Activated CD4-positive, alpha-beta T cell treated with anti-CD3 and anti-CD28 coated beads for 1 hour (primary cell): ENCODE results near the gene CATSPERB.
"Not testable (repeated sequence)": the region's sequence is repeated elsewhere in the genome, so short reads cannot be mapped to it uniquely, and the experiment has no call there.

Source experiments
- DNase-seq: peaks from one replicate; pipeline ENCODE4 v3.0.0-alpha.2; 2020

The CATSPERB gene, protein sequence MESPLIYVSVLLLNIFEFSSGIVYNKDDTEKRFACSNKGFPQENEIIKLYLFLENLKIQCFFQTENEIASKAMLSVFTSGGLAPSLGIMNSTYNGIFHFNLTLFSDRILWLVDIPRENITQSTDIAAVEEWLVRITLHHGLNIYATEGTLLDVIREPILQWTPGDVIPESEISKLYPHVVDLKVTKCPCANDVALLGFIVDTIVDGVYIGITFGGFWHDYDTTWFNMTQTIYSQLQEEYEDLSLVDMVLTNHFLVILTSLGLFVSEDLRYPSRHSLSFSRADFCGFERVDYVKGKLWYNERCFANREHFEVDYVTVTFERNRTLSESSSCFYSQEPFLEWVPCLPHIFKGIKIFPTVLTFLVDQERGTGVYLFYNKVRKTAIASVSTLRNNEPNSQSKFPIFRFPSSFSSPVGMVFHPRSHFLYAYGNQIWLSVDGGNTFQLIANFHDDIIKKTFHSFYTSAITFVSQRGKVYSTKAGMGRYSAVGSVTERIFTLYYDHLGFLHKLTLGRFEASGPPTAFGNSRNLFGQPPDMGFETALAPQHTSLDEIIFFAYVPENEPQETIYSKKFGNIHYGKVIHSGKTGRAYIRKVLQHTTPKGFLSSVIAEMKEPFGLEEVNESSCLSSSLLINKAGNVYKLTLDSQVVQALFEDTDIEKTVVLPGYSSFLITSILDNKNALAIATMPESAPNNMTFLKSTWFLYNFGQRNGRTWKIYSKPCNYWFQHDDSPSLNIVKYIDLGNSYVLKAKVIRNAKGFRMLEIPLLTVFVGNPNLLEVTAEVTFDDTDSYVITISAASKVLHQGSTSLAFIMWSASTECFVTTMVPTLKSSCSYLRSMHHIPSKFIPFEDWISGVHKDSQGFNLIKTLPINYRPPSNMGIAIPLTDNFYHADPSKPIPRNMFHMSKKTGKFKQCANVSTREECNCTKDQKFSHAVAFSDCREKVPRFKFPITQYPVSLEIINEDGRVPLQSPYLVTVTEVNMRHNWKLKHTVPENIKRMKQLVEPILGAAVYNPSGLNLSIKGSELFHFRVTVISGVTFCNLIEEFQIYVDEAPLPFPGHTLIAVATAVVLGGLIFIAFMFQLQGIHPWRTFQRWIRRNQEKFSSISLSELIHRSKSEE

DNA sequence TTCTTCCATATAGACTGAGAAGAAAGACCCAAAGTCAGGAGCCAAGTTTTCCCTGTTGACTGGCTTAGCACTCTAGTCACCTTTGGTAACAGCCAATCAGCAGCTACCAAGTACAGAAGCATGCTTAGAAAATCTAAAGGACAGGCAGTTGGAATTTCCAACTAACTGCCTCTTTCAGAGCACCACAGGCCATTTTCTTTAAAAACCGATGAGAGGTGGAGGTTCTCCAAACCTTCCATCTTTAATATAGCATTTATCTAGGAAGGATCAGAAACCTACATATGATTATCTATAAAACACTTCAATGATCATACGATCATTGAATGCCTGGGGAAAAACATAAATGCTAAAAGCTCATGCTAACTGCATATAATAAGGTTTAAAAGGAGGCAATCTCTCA lies at the start of gene CATSPERB:
Gene CATSPERB (minus strand): TSS at position 101 of the 400 bp plus-strand sequence. CDS start 2,607 bp downstream, outside the sequence.
- DNase-seq, result no peak

DNA sequence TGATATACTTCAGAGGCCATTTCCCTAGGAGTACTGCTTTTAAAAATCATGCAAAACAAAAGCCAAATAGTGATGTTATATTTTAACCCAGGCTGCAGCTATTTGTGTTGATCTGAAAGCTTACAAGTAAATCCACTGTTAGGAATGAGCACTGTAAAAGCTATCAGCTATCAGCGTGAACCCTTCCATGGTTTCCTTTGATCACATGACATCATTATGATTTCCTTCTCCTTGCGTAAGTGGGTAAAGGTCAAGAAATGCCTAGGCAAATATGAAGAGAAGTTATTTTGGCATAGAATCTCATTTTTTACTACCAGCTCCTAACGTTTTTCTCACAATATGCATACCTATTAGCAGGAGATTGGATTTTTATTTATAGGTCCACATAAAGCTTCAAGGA lies 48.6 kb upstream of the CATSPERB start:
- DNase-seq, result no peak

DNA sequence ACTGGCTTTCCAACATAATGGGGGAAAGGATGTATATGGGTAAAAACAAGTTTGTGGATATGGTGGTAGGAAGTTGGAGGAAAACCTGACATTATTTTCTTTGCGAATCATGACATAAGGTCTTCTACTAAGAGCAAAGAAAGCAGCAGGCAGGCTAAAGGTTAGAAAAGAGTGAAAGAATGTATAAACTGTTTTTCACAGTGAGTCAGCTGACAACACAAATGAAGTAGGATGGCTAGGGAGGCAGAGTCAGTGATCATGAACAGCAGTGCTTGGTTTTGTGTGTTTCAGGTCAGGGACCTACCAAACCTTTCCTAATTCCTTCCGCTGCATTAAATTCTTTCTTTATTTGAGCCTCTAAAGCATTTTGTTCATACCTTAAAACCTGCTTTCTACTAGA lies 46.3 kb upstream of the CATSPERB start:
- DNase-seq, result no peak

DNA sequence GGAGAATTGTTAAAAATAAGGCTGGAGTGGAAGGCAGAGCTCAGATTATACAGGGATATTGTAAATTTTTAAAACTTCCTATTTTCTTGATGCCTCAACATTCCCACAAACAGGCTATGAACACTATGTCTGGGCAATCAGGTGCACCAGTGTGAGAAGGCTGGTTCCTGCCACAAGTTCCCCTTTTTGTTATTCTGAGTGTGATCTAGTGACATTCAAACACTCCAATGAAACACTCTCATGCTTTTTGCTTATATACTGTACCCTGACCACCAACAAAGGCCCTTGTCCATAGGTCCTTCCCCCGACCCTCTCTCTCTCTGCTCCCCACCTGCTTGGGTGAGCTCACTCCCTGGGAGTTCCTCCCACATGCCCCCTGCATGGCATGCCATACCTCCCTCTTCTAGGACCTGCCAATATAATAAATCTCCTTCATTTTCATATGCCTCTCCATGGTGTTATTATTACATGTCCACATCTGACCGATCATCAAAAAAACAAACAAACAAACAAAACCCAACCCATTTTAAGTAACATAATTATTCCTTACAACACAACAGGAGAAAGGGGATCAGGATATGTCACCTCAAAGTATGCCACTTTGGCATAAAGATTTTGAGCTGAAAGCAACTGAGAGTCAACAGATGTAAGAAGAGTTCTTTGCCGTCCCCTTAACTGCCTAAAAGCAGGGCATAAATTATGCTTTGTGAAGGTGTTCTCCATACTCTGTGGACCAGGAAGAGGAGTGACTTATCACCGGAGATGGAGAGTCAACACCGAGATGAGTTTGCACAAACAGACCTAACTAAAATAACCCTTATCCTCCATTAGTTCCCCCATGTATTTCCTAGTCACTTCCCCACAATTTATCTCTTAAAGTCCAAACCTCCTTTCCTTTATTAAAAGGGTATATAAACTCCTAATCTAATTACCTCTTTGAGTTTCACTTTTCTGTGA lies 42.5 kb upstream of the CATSPERB start:
- no peak for DNase-seq

DNA sequence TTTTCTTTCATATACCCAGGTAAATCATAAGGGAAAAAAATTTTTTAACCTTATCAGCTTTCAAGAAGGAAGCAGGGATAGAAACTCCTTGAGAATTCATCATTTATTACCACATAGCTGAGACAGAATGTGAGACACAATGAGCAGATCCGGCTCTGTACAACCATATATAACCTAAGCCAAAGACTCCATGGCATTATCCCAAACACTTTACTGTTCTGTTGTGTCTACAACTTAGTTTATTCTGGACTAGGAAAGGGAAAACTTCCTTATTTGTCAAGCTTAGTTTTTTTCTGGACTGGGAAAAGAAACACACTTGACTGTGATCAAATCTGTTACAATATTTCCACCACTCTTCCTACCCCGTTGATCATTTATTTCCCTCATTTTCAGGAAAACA lies 38.3 kb upstream of the CATSPERB start:
- no peak for DNase-seq

DNA sequence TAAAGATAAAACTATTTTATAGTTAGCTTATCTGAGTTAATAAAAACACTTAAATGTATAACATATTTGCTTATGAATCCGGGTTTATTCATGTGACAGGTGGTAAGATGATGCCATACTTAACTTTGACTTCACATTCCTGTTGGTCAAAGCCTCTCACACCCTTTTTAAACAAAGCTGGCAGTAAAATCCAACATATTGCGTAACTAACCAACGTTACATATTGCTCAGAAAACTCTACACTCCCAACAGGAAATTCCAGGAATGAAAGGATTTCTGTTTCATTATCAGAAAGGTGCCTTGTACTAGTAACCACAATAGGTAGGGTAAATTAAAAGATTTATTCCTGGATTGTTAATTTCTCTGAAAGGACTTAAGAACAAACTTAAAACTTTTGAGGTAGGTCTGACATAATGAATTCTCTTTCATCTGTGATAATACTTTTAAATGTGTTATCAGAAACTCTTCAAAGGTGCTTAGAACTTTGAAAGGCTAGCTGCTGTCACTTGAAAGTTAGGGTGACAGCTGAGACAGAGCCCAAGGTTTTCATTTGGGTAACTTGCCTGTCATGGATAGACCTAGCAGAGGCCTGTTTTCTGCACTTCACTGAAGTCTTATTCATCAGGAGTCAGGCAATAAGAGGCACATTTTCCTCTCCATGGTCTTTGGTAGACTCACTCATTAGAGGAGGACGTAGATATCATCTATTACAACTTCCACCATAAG lies 23.8 kb upstream of the CATSPERB start:
- no peak for DNase-seq

DNA sequence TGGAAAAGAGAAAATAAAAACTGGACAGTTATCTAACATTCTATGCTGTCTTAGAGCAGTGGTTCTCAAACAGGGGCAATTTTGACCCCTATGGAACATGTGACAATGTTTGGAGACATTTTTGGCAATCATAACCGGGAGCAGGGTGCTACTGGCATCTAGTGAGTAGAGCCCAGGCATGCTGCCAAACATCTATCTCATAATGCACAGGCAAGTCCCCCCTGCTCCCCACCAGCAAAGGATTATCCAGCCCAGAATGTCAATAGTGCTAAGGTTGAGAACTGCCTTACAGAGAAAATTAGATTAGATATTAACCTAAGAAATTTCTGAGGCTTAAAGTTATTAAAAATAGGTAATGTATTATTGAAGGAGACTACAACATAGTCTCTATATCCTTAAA lies 22.9 kb upstream of the CATSPERB start:
- no peak for DNase-seq

DNA sequence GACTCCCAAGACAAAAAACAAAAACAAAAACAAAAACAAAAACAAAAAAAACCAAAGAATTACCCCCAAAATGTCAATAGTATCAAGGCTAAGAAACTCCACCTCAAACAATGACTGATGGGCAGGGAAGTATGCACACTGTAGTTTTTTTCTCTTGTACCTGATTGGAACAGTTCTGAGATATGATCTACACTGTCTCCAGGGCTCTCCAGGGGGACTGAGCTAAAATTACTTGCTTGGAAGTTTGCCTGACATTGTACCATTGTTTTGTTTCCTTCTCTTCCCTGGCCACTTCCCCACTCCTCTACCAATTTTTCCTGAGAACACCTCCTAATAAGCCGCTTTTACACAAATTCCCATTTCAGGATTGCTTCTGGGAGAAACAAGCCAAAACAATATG lies 22.3 kb upstream of the CATSPERB start:
- DNase-seq, result no peak

DNA sequence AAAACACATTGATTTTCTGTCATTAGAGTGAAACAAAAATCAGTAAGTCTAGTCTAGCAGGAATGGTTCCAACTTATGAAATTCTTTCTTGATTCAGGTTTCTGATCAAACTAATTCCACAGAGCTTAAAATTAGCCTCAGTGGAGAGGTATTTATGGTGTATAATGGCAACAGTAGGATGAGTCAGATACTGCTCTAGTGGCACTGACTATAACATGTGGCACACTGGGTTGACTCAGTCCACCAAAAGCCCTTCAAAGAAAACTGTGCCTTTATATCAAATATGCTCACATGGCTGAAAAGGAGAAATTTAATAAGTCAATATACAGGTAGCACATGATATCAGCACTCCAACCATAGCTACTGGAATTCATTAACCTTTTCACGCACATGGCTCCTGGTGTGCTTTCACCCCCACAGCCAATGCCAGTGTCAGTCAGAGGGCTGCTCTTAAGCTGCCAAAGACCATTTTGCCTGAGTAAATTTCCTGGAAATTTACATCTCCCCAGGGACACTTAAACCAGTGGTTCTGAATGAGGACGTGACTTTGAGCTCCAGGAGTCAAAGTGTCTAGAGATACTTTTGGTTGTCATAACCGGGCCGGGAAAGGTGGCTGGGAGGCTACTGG lies 21.7 kb upstream of the CATSPERB start:
- no peak for DNase-seq

DNA sequence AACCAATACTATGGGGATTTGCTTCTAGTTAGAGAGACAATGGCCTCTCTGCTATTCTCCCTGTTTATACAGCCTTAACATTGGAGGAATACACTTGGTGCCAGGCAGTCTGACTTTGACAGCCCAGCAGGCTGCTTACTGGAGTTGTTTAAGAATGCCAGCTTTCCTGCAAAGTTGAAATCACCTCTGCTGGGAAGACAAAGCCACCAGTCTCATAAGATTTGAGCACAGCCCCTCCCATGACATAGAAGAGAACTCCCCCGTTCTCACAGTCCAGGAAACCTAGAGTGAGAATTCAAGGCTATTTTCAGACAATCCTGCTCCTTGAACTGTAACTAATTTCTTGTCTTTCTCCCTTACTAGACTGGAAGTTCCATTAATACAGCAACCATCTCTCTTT lies 21.1 kb upstream of the CATSPERB start:
- no peak for DNase-seq

DNA sequence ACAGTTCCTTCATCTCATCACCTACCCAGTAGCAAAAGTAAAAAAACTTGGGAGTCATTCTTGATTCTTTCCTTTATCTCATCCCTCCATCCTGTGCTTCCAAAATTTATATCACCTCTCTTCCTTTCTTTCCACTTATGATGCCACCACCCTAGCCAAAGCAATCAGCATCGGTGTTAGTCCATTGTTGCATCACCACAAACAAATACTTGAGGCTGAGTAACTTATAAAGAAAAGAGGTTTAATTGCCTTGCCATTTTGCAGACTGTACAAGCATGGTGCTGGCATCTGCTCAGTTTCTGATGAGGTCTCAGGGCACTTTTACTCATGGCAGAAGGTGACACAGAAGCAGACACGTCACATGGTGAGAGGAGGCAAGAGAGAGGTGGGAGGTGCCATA lies 19.8 kb upstream of the CATSPERB start:
- no peak for DNase-seq

DNA sequence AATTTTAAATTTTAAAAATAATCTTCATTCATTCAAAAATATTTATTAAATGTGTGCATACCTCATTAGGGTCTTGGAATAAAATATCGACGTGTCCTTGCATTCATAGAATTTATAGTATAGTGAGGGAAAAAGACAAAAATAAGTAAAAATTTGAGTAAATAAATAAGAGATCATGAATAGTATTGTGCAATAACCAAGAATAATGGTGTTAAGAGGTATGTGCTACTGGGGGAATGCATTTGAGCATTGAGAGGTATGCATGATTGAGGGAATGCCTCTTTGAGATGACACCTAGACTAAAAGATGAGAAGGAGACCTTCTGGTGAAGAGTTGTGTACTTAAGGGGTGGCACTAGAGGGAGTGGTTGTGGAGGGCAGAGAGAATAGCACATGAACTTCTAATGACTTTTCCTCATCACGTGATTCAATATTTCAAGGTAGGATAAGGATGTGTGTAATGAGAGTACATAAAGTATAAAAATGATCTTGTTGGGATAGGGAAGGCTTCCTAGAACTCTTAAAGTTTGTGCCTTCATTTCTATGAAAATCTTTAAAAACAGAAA lies 18.8 kb upstream of the CATSPERB start:
- no peak for DNase-seq

DNA sequence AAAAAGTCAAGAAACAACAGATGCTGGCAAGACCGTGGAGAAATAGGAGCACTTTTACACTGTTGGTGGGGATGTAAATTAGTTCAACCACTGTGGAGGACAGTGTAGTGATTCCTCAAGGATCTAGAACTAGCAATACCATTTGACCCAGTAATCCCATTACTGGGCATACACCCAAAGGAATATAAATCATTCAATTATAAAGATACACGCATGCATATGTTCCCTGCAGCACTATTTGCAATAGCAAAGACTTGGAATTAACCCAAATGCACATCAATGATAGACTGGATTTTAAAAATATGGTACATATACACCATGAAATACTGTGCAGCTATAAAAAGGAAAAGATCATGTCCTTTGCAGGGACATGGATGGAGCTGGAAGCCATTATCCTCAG lies 18.0 kb upstream of the CATSPERB start:
- no peak for DNase-seq

DNA sequence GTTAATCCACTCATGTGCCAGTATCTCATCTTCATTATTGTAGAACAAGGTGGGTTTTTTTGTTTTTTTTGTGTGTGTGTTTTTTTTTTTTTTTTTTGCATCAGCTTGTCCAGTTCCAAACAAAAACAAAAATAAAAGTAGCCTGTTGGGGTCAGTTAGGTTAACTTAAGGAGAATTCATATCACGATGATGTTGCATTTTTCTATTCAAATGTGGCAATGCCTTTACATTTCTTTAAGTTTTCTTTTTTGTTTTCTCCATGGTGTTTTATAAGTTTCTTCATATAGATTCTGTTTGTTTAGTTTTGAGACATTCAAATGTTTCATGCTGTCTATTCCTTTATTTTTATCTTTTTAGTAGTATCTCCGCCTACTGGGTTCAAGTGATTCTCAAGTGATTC lies 16.2 kb upstream of the CATSPERB start:
- DNase-seq, result no peak

DNA sequence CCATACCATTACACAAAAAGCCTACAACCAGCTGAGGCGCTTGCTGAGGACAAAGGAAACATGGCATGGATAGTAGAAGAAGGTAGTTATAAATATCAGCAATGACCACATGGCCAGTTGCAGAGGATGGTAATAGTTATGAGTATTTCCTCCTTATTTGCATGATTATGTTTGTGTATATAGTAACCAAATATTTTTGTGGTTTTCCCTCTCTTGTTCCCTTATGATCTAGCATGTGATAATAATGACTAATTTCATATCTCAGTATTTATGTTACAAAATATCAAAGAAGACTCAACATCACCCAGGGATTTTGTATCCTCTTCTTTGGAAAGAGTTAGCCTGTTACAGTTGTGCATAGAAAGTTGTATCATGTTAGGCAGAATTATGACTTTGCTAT lies 13.5 kb upstream of the CATSPERB start:
- no peak for DNase-seq

DNA sequence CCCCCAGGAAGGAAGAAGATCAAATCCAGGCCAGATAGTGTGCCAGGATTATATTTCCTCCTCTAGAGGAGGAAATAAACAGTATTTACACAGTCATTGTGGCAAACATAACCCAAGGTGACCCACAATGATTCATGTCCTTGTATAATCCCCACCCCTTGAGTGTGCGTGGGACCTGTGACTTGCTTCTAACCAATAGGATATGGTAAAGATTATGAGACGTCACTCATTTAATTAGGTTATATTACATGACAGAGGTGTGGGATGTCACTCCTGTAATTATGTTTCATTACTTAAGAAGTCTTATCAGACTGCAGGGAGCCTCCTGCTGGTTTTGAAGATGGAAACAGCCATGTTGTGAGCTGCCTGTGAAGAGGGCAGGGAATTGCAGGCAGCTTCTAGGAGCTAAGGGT lies 12.2 kb upstream of the CATSPERB start:
- no peak for DNase-seq

DNA sequence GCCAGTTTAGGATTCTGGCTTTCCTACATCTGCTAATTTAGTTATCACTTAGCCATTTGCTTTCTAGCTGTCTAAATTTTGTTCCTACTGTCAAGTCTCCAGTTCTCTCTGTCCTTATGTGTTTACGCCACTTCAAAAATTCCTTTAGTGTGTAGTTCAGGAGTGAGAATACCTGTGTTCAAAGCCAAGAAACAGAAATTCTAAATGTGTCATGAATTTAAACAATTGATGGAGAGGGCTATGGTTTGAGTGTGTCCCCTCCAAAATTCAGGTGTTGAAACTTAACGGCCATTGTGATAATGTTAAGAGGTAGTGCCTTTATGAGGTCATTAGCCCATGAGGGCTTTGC lies 11.4 kb upstream of the CATSPERB start:
- no peak for DNase-seq

DNA sequence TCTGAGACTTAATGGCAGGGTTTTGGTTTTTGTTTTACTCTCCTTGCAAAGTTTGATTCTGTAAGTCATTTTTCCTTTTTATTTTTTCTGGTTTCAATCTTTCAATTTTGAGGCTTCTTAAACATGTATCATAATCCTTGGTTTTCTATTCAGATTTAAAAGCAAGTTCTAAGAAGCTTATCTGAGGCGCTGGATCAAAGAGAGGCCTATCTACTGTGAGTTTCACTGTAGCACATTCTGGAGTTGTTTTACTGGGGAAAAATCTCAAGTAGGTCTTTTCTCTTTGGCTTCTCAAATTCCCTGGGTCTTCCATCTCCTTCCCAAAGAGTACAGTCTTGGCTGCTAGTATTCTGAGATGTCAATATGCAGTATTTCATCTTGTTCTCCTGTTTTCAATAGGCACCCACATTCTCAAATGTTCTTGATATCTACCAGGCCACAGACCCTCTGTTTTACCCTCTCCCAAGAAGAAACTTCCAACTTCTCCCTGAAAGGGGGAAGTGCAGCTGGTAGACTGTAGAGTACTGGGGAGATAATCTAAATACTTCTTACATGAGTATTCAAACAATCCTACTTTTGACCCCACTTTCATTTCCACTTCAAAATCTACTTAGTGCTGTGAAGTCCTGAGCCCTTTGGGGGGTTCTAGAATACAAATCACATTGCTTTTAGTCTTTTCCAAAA lies 10.9 kb upstream of the CATSPERB start:
- DNase-seq, result no peak

DNA sequence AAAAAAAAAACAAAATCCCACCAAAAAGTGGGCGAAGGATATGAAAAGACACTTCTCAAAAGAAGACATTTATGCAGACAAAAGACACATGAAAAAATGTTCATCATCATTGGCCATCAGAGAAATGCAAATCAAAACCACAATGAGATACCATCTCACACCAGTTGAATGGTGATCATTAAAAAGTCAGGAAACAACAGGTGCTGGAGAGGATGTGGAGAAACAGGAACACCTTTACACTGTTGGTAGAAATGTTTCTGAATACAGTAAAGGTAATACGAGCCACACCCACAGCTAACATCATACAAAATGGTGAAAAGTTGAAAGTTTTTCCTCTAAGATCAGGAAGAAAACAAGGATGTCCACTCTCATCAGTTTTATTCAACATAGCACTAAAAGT lies 8.0 kb upstream of the CATSPERB start:
- not testable (repeated sequence) for DNase-seq

DNA sequence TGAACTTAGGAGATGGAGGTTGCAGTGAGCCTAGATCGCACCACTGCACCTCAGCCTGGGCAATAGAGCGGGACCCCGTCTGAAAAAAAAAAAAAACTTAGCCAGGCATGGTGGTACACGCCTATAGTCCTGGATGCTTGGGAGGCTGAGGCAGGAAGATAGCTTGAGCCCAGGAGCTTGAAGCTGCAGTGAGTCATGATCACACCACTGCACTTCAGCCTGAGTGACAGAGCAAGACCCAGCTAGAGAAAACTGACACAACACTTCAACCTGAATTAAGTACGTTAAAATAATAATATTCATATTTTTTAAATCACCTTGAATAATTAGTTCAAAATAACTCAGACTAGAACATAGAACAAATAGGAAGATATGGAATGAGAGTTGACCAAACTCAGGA lies 5.7 kb upstream of the CATSPERB start:
- no peak for DNase-seq
